IPS DF 6.9 (cell line): Measurements from ENCODE around the gene MPV17.

ENCODE experiments used
- DNase-seq: peaks from one replicate; pipeline ENCODE4 v3.0.0-alpha.2; 2013; ENCODE audit warnings: low read depth, low spot score
- H3K27ac ChIP-seq: one replicate; pipeline ENCODE4 v1.5.1; 2013; ENCODE audit warnings: low read length, control low read depth
- H3K27me3 ChIP-seq: 2 replicates; pipeline ENCODE4 v1.6.1; 2013; ENCODE audit warnings: mild to moderate bottlenecking, low read length; ENCODE audit not compliant: control insufficient read depth, insufficient read depth
- H3K36me3 ChIP-seq: 2 replicates; pipeline ENCODE4 v1.6.1; 2013; ENCODE audit warnings: low read length; ENCODE audit not compliant: control insufficient read depth, insufficient read depth
- H3K4me1 ChIP-seq: 2 replicates; pipeline ENCODE4 v1.6.1; 2013; ENCODE audit warnings: low read length; ENCODE audit not compliant: control insufficient read depth, insufficient read depth
- H3K4me3 ChIP-seq: 2 replicates; pipeline ENCODE4 v1.5.1; 2013; ENCODE audit warnings: mild to moderate bottlenecking, low read length
- H3K9me3 ChIP-seq: 2 replicates; pipeline ENCODE4 v1.6.1; 2013; ENCODE audit warnings: low read length, inconsistent platforms; ENCODE audit not compliant: control insufficient read depth, insufficient read depth
- WGBS: extraction: QIAGEN DNeasy Blood & Tissue Kit; methylation state at CpG from one replicate; pipeline ENCODE4 v1.1.7; 2013; ENCODE audit warnings: mixed read lengths, missing lambda C conversion rate; ENCODE audit not compliant: insufficient read length, insufficient coverage; 5-methylcytosine and 5-hydroxymethylcytosine counted together

MPV17 gene

DNA sequence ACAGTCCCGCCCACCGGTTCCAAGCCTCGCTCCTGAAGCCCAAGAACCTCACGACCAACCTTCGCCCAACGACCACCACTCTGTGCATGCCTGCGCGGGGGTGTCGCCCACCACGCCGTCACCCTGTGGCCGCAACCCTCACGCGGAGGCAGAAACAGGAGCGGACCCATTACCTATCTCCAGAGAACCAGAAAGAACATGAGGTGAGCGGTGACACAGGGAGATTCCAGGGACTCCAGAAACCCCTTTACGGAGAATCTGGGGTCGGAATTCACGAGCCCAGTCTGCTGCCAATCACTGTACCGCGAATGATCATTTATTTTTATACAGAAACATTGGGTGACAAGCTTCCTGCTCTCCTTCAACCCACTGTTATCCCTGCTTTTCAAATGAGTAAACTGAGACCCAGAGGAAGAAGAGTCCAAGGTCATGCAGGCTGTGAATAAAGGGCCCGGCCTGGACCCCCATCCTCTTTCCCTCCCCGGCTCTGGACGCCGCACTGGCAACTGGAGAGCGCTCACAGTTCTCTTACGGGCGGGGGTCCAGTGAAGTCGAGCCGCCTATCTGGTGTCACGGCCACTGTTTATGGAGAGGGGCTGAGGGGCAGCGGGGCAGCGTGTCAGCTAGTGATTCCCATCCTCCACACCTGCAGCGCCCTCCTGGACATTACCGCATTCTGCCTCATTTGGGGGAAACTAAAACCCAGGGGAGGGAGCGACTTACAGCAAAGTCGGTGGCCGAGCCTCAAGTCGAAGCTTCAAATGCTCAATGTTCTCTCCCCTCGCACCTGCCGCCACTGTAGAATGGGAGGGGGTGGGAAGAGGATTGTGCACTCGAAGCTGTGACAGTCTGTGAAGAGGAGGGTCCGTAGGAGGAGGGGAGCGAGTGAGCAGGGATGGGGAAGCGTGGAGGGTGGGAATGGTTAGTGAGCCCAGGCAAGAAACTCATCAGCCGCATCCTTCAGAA lies 59.3 kb downstream of the MPV17 start:
- peak overlapping the region; percentile 81; the same call in 1 of the 2 replicates for H3K4me3 ChIP-seq
- H3K27me3 ChIP-seq, result peaks cover 40% of the 10 kb centered on the region
- no peaks in the 10 kb centered on the region for H3K36me3 ChIP-seq
- no CpG with 5 or more reads among the region's 46 CpGs for WGBS
- peaks cover 4% of the 10 kb centered on the region; the same call in 1 of the 2 replicates for H3K4me1 ChIP-seq
- DNase-seq, result no peak
- H3K9me3 ChIP-seq, result no peaks in the 10 kb centered on the region
- H3K27ac ChIP-seq, result no peak overlapping the region

- Histone ChIP-seq H3K9me3 (no peaks in the 10 kb centered on the region), H3K4me1 (peaks cover 4% of the 10 kb centered on the region; the same call in 1 of the 2 replicates), H3K4me3 (peak within 1 kb of the TSS; percentile 81), H3K27ac (no peak within 1 kb of the TSS), H3K27me3 (peaks cover 40% of the 10 kb centered on the region), H3K36me3 (no peaks in the 10 kb centered on the region)
- no peak for DNase-seq
- WGBS, result no CpG with 5 or more reads among the region's 96 CpGs
Observed at GRCh38 chr2:27262379-27263286, 60.3 kb downstream of the MPV17 start, which contains the start of gene SLC30A3. Gene SLC30A3 (minus strand): TSS chr2:27263047. CDS start chr2:27262906, 141 bp downstream.

GRCh38 chr2:27261926-27262298 lies 61.0 kb downstream of the MPV17 start:
- Histone ChIP-seq H3K9me3 (no peaks in the 10 kb centered on the region), H3K27me3 (peaks cover 40% of the 10 kb centered on the region), H3K4me1 (peaks cover 4% of the 10 kb centered on the region; the same call in 1 of the 2 replicates), H3K4me3 (peak overlapping the region; percentile 81; the same call in 1 of the 2 replicates), H3K36me3 (no peaks in the 10 kb centered on the region), H3K27ac (no peak overlapping the region)
- DNase-seq, result no peak
- no CpG with 5 or more reads among the region's 40 CpGs for WGBS

DNA sequence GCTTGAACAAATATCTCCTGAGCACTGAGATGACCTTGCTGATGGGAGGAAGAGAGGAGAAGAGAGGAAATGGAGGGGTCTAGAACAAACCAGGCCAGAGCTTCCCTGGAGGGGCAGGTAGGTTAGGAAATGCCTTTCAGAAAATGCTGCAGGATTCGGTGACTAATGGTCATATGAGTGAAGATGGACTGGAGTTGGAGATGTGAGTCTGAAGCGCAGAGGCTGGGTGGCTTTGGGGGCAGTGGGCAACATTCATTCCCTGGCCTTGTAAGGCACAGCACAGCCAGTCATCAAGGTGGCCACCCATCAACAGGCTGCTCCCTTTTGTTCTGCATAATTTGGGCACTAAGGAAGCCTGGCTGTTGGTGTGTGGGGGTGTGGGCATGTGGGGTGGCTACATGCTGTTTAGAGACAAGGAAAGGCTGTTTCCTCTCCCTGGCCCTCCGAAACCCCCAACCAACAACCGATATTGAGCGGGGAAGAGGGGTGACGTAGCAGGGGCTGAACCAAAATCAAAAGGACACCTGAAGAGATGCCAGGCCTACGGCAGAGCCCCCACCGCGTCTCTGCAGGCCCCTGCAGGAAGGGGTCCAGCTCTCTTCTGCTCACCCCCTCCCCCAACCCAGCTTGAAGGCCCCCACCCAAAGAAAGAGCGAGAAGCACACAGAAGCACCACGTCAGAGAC lies 61.5 kb downstream of the MPV17 start:
- Histone ChIP-seq H3K9me3 (no peaks in the 10 kb centered on the region), H3K4me3 (peak overlapping the region; percentile 81; the same call in 1 of the 2 replicates), H3K27me3 (peaks cover 40% of the 10 kb centered on the region), H3K36me3 (no peaks in the 10 kb centered on the region), H3K4me1 (peaks cover 4% of the 10 kb centered on the region; the same call in 1 of the 2 replicates), H3K27ac (no peak overlapping the region)
- WGBS, result no CpG with 5 or more reads among the region's 11 CpGs
- no peak for DNase-seq
